ENCODE results near the gene BCL2L14.
A peak's percentile ranks its signal among the peaks of the same experiment; 100 is the strongest.
"Not testable (repeated sequence)": the region's sequence is repeated elsewhere in the genome, so short reads cannot be mapped to it uniquely, and the experiment has no call there.

Gene BCL2L14

GRCh38 chr12:12108441-12109058 is 37.8 kb downstream of the BCL2L14 start:
- no peak for DNase-seq

GRCh38 chr12:12110923-12111555 is 40.3 kb downstream of the BCL2L14 start:
- not testable (repeated sequence) for DNase-seq

DNA sequence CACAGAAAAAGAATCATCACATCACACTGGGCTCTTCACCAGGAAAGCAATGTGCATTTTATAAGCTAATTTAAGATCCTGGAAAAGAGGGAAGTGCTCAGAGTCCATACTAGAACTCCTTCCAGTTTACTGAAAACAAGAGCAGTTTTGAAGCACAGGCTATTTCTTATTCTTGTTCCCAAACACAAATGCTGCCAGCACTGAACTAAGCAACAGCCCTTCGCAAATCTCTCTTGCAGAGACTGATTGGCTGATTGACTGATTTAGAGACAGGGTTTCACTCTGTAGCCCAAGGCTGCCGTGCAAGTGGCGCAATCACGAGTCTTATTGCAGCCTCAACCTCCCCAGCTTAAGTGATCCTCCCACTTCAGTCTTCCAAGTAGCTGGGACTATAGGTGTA is 44.8 kb downstream of the BCL2L14 start:
- peak in 3 of 14 donors; percentile 1 to 11 (median 2) for DNase-seq

DNA sequence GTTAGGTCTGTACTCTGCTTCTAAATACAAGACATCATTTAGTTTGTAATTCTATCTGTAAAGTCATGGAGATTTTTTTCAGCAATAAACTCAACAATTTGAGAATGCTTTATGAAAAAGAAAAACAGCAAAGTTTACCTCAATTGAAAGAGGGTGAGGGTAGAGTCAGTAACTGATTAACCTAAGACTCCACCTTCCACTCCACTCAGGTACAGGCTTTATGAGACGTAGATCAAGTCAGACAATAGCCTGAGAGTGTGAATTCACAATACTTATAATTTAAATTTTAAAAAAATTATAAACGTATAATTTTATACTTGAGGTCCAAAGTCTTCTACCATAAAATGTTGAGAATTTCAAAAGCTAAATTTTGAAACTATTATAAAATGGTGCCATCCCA is 45.9 kb downstream of the BCL2L14 start:
- no peak for DNase-seq

GRCh38 chr12:12121061-12121460 is 50.3 kb downstream of the BCL2L14 start:
- DNase-seq = no peak

DNA sequence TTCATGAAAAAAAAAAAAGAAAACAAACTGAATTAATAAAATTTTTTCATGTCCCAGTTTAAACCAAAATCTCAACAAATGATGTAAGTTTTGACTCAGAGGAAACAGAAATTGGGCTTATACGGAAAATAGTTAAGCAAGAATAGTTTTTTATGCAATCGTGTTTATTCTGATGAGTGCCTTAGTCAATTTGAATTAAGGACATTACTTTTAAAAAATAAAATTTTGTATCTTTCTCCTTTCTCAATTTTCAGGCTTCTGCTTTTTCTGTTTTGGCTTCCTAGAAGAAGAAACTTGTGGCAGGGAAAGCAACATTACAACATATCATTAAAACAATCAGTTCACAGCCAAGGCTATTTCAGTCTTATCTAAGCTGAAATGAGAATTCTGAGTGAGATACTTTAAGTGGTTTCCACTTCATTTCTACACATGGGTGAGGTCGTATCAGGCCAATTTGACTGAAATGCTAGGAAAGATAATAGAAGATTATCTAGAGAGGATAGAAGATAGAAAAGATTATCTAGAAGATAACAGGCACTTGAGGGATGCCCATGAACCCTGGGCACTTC is 52.4 kb downstream of the BCL2L14 start:
- no peak for DNase-seq

GRCh38 chr12:12126551-12126950 is 55.8 kb downstream of the BCL2L14 start:
- DNase-seq = no peak

DNA sequence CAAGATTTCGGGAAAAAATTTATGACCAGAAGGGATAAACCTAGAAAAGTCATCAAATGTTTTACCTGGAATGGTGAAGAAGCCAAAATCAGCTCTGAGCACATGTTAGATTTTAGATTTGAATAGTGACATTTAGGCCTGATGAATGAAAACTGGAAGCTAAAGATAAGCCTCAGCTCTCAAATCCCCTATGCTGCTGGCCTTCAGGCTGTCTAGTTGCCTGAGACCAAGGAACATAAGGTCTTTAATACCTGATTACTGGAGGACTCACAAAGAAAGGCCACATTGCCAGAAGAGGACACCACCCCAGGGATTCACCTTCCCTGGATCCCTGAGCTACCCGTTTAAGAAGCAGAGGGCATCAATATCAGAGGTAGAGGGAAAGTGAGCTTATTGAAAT is 56.6 kb downstream of the BCL2L14 start:
- no peak for DNase-seq

- no peak for DNase-seq
Measured at GRCh38 chr12:12128670-12129069, 57.9 kb downstream of the BCL2L14 start.

GRCh38 chr12:12133259-12133658 is 62.5 kb downstream of the BCL2L14 start:
- DNase-seq = no peak

DNA sequence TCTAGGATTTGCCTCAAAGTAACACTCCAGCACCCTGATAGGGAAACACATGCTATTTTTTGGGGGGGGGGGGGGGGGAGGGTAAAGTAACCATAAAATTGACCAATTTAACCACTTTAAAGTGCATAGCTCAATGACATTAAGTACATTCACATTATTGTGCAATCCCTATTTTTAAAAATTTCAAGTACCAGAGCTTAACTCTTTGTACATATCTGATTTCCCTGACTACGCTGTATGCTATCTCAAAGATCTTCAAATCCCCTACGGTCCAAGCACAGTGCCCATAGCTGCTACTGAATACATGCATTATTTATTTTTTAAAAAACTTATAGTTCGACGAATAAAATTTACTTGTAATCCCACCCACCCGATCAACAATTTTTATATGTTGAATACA is 63.0 kb downstream of the BCL2L14 start:
- no peak for DNase-seq

- DNase-seq = no peak
Measured at GRCh38 chr12:12138203-12139154, 67.7 kb downstream of the BCL2L14 start.

- no peak for DNase-seq
Measured at GRCh38 chr12:12141000-12141399, 70.3 kb downstream of the BCL2L14 start.

DNA sequence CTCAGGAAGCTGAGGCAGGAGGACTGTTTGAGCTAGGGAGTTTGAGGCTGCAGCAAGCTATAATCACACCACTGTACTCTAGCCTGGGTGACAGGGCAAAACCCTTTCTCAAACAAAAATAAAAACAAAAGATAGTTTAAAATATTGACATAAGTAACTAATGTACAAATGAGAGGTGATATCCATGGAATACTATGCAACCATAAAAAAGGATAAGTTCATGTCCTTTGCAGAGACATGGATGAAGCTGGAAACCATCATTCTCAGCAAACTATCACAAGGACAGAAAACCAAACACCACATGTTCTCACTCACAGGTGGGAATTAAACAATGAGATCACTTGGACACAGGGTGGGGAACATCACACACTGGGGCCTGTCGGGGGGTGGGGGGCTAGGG is 73.8 kb downstream of the BCL2L14 start:
- DNase-seq = not testable (repeated sequence)

DNA sequence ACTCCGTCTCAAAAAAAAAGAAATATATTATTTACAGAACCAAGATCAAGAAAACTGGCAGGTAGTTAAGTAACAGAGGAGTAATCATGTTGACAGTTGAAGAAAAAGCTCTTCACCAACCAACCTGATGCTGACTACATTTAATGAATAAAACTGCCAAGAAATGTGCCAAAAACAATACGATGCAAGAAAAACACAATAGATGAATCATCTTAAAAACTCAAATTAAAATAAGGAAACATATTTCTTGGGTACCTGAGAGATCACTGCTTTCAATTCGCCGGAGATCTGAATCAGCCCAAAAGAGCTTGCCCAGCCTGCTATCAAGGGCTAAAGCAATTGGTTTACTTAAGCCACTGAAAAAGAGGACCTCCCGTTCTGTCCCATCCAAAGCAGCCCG is 76.4 kb downstream of the BCL2L14 start:
- no peak for DNase-seq
